OCI-LY1 (cell line): ENCODE results near the gene TMEM109.

Source experiments
- H2AFZ ChIP-seq: fragments of 200-600 bp; sonication (generic), shearing (Covaris generic); 2 replicates; pipeline ENCODE4 v1.6.0; 2014; ENCODE audit warnings: antibody characterized with exemption, mild to moderate bottlenecking, low read length
- H3F3A ChIP-seq: fragments of 200-600 bp; sonication (generic), shearing (Covaris generic); 2 replicates; pipeline ENCODE4 v1.6.0; 2014; ENCODE audit warnings: mild to moderate bottlenecking, antibody characterized with exemption, low read length, moderate library complexity; ENCODE audit not compliant: insufficient read depth
- H3K27ac ChIP-seq: fragments of 200-600 bp; sonication (generic); 2 replicates; pipeline ENCODE4 v1.5.1; 2014; ENCODE audit warnings: low read length, mixed run types, mild to moderate bottlenecking, low read depth; ENCODE audit not compliant: poor library complexity, severe bottlenecking
- H3K27me3 ChIP-seq: fragments of 200-600 bp; sonication (generic); 2 replicates; pipeline ENCODE4 v1.6.0; 2014; ENCODE audit warnings: antibody characterized with exemption, mild to moderate bottlenecking, low read length, moderate library complexity; ENCODE audit not compliant: insufficient read depth
- H3K36me3 ChIP-seq: fragments of 200-600 bp; sonication (generic); 2 replicates; pipeline ENCODE4 v1.6.1; 2014; ENCODE audit warnings: mild to moderate bottlenecking, antibody characterized with exemption, low read length, moderate library complexity, mixed read lengths; ENCODE audit not compliant: insufficient read depth
- H3K4me1 ChIP-seq: fragments of 200-600 bp; sonication (generic); 2 replicates; pipeline ENCODE4 v1.5.1; 2014; ENCODE audit warnings: mild to moderate bottlenecking, low read length, moderate library complexity; ENCODE audit not compliant: insufficient read depth, severe bottlenecking
- H3K4me2 ChIP-seq: fragments of 200-600 bp; sonication (generic), shearing (Covaris generic); 2 replicates; pipeline ENCODE4 v1.6.1; 2014; ENCODE audit warnings: low read length
- H3K4me3 ChIP-seq: fragments of 200-600 bp; sonication (generic); 2 replicates; pipeline ENCODE4 v1.5.1; 2014; ENCODE audit warnings: low read length, low read depth, mild to moderate bottlenecking, mixed read lengths; ENCODE audit not compliant: poor library complexity, severe bottlenecking
- H3K79me2 ChIP-seq: fragments of 200-600 bp; shearing (Covaris generic); 2 replicates; pipeline ENCODE4 v1.6.1; 2016; ENCODE audit warnings: mixed run types, low read length, mixed read lengths; ENCODE audit not compliant: insufficient read depth
- H3K9ac ChIP-seq: fragments of 200-600 bp; sonication (generic), shearing (Covaris generic); 2 replicates; pipeline ENCODE4 v1.6.1; 2014; ENCODE audit warnings: mild to moderate bottlenecking, low read length, mixed read lengths
- H3K9me2 ChIP-seq: fragments of 200-600 bp; sonication (generic), shearing (Covaris generic); 2 replicates; pipeline ENCODE4 v1.6.1; 2014; ENCODE audit warnings: low read depth, mild to moderate bottlenecking, low read length, mixed read lengths
- H3K9me3 ChIP-seq: fragments of 200-600 bp; shearing (Covaris generic); 2 replicates; pipeline ENCODE4 v1.6.1; 2014; ENCODE audit warnings: low read length, mixed read lengths
- H4K20me1 ChIP-seq: fragments of 200-600 bp; sonication (generic), shearing (Covaris generic); 2 replicates; pipeline ENCODE4 v1.6.0; 2016; ENCODE audit warnings: mild to moderate bottlenecking, low read length; ENCODE audit not compliant: insufficient read depth
- EZH2 ChIP-seq: fragments of 200-600 bp; sonication (generic), shearing (Covaris generic); IDR thresholded peaks from 2 replicates; pipeline ENCODE4 v1.8.0; 2017; ENCODE audit warnings: borderline replicate concordance, mixed run types, mild to moderate bottlenecking, antibody characterized with exemption, low read length, moderate library complexity, mixed read lengths
- TF ChIP-seq, protein P1 (sequence below): fragments of 200-600 bp; sonication (generic), shearing (Covaris generic); IDR thresholded peaks from 2 replicates; pipeline ENCODE4 v1.5.1; 2017; ENCODE audit warnings: mild to moderate bottlenecking, antibody characterized with exemption, low read length, moderate library complexity, mixed read lengths

The TMEM109 gene

DNA sequence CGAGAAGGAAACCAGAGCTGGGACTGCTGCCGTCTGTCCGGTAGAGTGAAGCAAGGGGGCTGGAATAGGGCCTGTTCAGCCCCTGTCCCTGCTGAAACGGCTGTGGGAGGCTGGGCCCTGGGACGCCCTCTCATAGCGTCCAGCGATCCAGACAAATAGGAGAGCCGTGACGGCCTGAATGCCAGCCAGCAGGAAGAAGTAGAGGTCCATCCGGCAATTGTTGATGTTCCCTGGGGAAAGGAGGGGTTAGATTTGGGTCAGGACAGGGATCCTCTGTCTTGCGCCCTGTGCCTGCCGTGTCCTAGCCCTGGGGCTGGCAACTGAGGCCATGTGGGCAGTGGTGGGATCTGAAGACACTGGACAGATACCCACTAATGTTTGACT lies 23.2 kb downstream of the TMEM109 start:
- no peak overlapping the region for H2AFZ ChIP-seq
- H3K4me1 ChIP-seq: peaks cover 29% of the 10 kb centered on the region
- no peaks in the 10 kb centered on the region for H3K9me3 ChIP-seq
- H3K36me3 ChIP-seq: no peaks in the 10 kb centered on the region
- H3K27me3 ChIP-seq: no peaks in the 10 kb centered on the region
- no peaks in the 10 kb centered on the region for H3K9me2 ChIP-seq
- no peaks in the 10 kb centered on the region for H3K79me2 ChIP-seq
- no peak overlapping the region for H3K9ac ChIP-seq
- no peak overlapping the region for H3K4me2 ChIP-seq
- no peak for TF ChIP-seq EZH2
- H3F3A ChIP-seq: no peaks in the 10 kb centered on the region
- no peak overlapping the region for H3K4me3 ChIP-seq
- H4K20me1 ChIP-seq: no peaks in the 10 kb centered on the region
- H3K27ac ChIP-seq: no peak overlapping the region

DNA sequence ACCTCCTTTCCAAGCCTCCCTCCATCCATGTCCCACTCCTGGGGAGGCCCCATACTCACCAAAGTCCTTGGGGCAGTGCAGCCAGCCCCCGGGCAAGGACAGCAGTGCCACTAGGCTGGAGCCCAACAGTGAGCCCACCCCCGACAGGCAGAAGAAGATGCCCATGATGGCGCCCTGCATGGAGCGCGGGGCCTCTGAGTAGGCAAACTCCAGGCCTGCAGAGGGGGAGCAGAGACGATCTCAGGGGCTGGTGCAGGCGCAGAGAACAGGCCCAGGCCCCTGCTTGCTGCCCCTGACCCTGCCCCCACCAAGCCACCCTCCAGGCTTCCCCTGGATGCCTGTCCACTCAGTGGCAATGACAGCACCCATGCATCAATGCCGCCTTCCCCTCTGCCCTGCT lies 23.9 kb downstream of the TMEM109 start:
- H3K27ac ChIP-seq: no peak overlapping the region
- H3K27me3 ChIP-seq: no peaks in the 10 kb centered on the region
- no peaks in the 10 kb centered on the region for H3K9me2 ChIP-seq
- TF ChIP-seq, protein P1, sequence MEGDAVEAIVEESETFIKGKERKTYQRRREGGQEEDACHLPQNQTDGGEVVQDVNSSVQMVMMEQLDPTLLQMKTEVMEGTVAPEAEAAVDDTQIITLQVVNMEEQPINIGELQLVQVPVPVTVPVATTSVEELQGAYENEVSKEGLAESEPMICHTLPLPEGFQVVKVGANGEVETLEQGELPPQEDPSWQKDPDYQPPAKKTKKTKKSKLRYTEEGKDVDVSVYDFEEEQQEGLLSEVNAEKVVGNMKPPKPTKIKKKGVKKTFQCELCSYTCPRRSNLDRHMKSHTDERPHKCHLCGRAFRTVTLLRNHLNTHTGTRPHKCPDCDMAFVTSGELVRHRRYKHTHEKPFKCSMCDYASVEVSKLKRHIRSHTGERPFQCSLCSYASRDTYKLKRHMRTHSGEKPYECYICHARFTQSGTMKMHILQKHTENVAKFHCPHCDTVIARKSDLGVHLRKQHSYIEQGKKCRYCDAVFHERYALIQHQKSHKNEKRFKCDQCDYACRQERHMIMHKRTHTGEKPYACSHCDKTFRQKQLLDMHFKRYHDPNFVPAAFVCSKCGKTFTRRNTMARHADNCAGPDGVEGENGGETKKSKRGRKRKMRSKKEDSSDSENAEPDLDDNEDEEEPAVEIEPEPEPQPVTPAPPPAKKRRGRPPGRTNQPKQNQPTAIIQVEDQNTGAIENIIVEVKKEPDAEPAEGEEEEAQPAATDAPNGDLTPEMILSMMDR: no peak
- TF ChIP-seq EZH2: no peak
- no peaks in the 10 kb centered on the region for H3K79me2 ChIP-seq
- H3K4me2 ChIP-seq: no peak overlapping the region
- H3K9ac ChIP-seq: no peak overlapping the region
- H4K20me1 ChIP-seq: no peaks in the 10 kb centered on the region
- H3K9me3 ChIP-seq: no peaks in the 10 kb centered on the region
- H3K4me3 ChIP-seq: no peak overlapping the region
- H3K36me3 ChIP-seq: no peaks in the 10 kb centered on the region
- peaks cover 23% of the 10 kb centered on the region for H3K4me1 ChIP-seq
- no peaks in the 10 kb centered on the region for H3F3A ChIP-seq
- H2AFZ ChIP-seq: no peak overlapping the region

DNA sequence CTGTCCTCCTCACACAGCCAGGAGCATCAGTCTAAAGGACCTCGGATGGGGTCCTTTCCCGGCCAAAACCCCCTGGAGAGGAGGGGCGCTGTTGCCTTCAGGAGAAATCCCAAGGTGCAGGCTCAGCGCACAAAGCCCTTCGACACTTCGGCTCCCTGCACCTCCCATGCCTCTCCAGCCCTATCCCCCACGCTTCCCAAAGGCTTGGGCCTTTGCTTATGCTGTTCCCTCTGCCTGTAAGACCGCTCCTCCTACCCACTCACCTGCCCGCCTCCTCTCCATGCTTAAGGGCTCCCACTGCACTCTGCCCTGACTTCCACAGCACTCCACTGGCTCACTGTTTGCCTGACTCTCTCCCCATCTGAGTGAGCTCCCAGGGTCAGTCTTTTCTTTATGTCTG lies 24.5 kb downstream of the TMEM109 start:
- Histone ChIP-seq H3K27ac (no peak overlapping the region), H3K4me2 (no peak overlapping the region), H4K20me1 (no peaks in the 10 kb centered on the region), H2AFZ (no peak overlapping the region), H3K4me1 (peaks cover 17% of the 10 kb centered on the region), H3K9me2 (no peaks in the 10 kb centered on the region), H3K36me3 (no peaks in the 10 kb centered on the region), H3K4me3 (no peak overlapping the region), H3F3A (no peaks in the 10 kb centered on the region), H3K79me2 (no peaks in the 10 kb centered on the region), H3K9me3 (no peaks in the 10 kb centered on the region), H3K27me3 (peaks cover 6% of the 10 kb centered on the region; the same call in 1 of the 2 replicates), H3K9ac (no peak overlapping the region)
- TF ChIP-seq, protein P1: no peak
- no peak for TF ChIP-seq EZH2

DNA sequence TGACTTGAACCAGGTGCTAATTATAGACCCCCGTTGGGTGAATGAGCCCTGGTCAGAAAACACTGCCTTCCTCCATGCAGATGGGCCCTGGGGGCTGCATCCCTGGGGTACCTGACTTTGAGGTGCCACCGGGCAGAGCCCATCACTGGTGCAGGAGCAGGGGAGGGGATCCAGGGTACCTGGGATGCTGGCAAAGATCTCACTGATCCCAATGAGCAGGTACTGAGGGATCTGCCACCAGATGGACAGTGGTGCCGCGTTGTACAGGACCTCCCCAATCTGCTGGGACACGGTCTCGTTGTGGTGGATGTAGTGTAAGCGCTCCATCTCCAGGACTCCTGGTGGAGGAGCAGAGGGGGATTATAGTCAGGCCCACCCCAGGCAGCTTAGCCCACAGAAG lies 25.3 kb downstream of the TMEM109 start:
- no peaks in the 10 kb centered on the region for H3K36me3 ChIP-seq
- TF ChIP-seq EZH2: no peak
- TF ChIP-seq, protein P1: no peak
- H3K27me3 ChIP-seq: peaks cover 12% of the 10 kb centered on the region; the same call in 1 of the 2 replicates

More for the DNA sequence above, 25.3 kb downstream of the TMEM109 start:
- no peaks in the 10 kb centered on the region for H4K20me1 ChIP-seq
- H3K27ac ChIP-seq: no peak overlapping the region
- no peaks in the 10 kb centered on the region for H3F3A ChIP-seq
- peaks cover 9% of the 10 kb centered on the region for H3K4me1 ChIP-seq
- no peak overlapping the region for H3K4me2 ChIP-seq
- no peak overlapping the region for H3K9ac ChIP-seq
- H3K79me2 ChIP-seq: no peaks in the 10 kb centered on the region
- no peak overlapping the region for H2AFZ ChIP-seq
- H3K9me3 ChIP-seq: no peaks in the 10 kb centered on the region
- H3K9me2 ChIP-seq: no peaks in the 10 kb centered on the region
- H3K4me3 ChIP-seq: no peak overlapping the region
